GM19043 (cell line): ENCODE data around the gene STXBP5L.
"Not testable (repeated sequence)": the region's sequence is repeated elsewhere in the genome, so short reads cannot be mapped to it uniquely, and the experiment has no call there.

Experiments used
- ATAC-seq: cut with Tn5 transposase; IDR thresholded peaks from one replicate; pipeline ENCODE4 v1.9.1; 2021; ENCODE audit warnings: low read depth; ENCODE audit not compliant: unreplicated experiment

The STXBP5L gene

DNA sequence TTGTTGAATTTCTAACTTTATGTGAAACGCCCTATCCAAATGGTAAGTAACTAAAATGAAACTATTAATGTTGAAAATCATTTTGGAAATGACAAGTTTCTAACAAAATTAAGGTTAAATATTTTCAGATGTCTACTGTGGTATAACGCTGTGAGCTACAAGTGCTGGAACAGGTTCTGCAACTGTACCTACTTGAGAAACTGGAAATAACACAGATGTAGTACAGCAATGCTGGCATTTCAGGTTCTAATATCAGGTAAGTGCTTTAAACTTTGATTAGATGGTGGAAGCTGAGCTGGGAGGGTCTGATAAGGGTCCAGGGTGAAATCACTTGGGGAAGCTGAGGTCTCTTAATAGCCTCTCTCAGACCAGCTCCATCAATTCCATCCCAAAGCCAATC lies 315.1 kb downstream of the STXBP5L start:
- ATAC-seq, result no peak

DNA sequence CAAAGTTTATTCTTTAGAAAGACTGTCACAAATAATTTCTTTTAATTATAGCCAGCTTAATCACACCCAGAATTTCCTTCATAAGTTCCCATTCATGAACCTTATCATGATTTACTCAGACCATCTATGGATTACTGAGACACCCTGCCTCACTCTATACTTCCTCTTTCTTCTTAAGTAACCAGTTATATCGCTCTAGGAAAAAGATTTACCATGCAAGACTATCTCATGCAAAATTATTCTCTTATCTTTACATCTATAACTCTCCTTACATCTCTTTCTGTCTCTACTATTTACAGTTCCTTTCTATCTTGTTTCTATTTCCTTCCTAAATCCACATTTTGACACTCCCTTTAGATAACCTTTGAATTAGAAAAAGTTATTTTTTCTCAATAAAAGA lies 321.0 kb downstream of the STXBP5L start:
- ATAC-seq, result no peak

DNA sequence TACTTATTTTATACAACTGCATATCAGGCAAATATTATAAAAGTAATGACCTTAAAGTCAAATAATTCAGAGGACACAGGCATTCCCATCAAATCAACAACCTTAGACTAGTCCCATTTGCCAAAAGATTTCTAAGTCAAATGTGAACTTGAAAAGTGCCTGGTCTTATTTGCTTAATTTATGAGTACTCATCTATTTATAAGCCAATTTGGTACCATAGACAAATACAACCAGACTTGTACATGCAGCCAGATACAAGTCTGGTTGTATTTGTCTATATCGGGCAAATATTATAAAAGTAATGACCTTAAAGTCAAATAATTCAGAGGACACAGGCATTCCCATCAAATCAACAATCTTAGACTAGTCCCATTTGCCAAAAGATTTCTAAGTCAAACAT lies 322.2 kb downstream of the STXBP5L start:
- ATAC-seq, result not testable (repeated sequence)

DNA sequence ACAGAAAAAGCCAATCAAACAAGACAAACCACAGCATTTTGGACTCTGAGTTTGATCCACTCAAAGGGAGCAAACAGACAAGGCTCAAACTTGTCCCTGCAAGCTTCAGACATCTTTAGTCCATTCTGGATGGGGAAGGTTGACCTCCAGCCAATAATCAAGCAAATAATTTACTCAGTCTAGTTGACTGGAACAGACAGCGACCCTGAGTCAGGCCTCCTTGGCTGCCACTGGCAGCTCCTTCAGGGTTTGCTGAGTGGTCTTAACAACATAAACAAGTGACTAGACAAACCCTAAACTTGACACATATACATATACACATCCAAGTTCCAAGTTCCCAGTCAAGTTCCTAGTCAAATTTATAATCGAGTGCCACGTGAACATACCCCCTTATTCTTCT lies 323.9 kb downstream of the STXBP5L start:
- no peak for ATAC-seq

DNA sequence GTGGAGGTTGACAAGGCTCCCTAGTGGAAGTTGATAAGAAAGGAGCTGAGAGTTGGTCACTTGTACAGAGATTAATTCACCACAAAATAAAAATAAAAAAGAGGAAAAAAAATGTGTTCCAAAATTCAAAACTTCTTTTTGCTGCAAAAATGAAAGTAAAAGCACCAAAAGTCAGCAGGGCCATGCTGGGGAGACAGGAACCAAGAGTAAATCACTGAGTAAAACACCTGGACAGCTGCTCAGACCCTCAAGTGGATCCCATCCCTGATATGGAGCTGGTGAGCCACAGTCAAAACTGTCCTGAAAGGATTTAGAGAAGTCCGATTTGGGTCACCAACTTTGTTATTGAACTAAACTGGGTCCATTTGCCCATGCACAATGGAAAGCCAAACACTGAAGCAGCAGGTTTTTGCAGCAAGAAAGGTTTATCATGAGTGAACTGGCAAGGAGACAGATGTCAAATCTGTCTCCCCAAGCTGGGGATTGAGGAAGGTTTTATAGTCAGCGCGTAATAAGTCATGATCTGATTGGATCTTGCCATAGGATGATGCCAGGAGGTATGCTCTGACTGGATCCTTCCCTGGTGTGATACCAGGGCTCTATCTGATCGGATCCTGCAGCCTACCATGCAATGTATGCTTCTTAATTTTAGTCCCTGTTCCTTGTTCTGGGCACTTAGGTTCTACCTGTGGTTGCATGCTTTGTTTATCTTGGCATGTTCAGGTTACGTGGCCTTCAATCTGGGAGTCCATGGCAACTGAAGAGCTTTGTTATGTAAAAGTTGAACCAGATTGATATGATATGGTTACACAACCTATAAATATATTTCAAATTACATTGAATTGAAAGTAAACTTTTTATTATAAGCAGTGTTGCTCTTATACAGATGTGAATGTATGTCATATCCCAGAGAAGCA lies 324.6 kb downstream of the STXBP5L start:
- ATAC-seq, result no peak

DNA sequence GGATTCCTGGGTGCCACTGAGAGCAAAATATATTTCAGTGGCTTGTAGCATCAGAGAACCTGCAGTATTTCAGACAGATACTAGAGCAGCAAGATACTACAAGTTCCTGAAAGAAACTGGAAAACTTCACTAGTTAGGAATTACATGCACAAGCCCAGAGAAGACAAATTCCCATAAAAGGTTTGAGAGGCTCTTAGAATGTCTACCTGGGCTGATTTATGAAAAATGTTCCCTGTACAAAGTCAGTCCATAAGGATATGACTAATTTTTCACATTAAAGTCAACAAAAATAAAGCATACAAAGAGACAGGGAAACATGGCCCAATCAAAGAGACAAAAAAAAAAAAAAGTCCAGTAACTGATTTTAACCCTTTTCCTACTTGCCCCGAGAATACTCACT lies 335.2 kb downstream of the STXBP5L start:
- ATAC-seq, result no peak

DNA sequence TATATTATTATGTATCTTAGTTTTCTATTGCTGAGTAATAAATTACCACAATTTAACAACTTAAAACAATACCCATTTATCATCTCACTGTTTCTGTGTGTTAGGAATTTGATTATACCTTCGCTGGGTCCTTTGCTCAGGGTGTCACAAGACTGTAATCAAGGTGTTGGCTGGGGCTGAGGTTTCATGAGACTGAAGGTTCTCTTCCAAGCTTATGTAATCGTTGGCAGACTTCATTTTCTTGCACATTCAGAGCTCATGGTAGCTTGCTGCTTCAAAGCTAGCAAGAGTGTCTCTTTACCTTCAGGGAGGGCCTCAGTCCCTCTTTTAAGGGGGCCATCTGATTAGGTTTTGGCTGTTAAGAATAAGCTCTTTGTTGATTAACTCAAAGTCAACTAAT lies 344.7 kb downstream of the STXBP5L start:
- no peak for ATAC-seq

DNA sequence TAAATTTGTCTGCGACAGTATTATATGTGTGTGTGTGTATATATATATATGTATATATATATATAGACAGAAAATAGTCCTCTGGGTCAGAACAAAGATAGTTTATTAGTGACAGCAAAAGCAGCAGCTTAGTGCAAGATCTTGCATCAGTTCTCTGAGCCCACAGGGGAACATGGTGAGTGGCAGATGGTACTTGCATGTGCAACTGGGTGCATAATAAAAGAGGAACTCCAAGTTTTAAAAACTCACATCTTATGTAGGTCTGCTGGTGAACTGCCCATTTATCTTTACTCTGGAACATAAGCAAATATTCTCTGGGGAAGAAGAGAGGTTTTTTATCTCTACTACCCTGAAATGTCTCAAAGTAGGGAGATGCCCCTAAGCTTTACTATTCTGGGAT lies 361.4 kb downstream of the STXBP5L start:
- no peak for ATAC-seq

DNA sequence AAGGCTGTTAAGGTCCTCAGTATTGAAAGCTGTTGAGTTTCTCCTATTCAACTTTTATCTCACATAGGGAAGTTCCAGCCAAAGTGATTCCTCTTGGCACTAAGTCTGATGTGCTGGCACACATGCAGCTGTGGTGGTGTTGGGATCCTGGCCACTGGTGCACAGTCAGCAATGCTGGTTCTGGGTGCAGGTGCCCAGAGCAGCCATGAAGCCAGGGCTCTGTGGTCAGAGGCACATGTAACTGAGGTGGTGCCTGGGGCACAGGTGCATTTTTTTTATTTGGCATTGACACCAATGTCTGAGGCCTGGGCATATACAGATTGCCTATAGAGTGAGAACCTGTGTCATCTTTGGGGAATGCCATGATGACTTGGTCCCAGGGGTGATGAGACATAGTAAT lies 366.4 kb downstream of the STXBP5L start:
- ATAC-seq, result no peak

DNA sequence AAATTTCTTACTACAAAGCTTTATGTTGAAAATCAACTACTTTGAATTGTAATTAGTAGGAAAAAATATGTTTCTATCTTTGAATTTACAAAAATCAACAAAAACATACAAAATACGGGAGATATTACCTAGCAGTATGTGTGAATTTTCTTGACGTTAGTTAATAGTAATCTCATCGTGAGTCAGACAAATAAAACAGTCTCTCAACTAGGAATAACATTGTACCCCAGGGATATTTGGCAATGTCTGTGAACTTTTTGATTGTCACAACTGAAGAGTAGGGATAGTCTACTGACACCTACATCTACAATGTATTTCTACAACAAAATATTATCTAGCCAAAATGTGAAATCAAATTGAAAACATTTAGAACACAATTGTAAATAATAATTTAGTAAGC lies 387.4 kb downstream of the STXBP5L start:
- ATAC-seq, result no peak

DNA sequence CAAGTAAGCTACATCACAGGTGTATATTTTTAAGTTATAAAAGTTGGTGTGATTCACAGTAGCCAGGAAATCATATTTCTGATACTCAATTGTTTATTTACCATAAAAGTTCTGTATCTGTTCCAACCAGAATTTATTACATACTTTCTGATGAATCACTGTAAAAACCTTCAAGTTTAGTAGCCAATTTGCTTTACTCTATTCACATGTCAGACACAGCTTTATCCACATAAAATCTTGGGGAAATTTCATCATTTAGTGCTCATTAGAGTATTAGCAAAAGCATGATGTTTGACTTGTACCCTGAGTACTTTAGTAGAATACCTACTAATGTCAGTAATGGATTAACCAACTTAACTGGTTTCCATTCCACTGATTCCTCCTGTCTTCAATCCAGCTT lies 388.0 kb downstream of the STXBP5L start:
- ATAC-seq, result no peak

DNA sequence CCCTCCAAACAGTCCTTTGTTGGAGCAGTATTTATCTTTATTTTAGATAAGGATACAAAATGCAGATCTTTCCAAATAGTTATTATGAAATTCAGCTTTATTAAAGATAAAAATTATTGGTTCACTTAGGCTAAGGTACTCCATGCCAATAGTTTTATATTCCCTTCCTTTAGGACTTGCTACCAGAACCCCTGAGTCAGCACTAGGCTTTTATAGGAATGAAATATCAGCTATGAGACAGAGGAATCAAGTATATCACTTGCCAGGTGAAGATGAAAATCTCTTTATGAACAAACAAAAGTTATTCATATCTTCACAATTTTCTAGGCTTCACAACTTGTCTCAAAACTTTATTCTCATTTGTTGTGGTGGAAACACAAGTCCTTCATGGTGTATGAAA lies 416.3 kb downstream of the STXBP5L start:
- no peak for ATAC-seq

DNA sequence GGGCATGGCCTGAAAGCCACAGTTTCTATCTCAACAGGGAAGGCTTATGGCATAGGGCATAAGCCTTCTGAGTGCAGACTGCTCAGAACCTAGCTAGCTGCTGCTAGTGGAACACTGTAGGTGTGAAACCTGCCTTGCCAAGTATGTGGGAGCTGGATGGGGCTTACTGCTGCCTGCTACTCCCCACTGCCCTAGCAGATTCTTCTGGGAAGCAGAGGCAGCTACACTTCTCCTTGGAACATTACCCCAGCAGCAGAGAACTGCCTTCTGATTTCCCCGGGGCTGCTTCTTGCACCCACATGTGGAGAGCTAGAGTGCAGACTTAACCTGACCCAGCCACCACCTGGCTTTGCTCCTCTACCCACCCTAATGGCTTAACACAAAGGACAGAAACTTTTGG lies 422.1 kb downstream of the STXBP5L start:
- no peak for ATAC-seq

DNA sequence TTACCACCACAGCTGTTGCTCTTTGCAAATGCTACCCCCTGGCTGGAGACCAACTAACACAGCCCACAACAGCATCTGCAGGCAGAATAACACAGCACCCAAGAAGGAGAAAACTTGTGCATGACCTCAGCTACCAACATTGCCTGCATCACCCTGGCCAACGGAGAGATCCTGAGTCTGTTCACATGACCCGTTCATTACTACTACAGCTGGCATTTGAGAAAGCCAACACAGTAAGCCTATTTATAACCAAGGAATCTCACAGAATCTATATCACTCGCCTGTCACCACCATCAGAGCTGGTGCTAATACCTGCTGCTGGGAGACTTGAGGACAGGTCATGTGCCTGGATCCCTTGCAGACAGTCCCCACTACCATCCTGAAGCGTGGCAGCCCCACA lies 422.6 kb downstream of the STXBP5L start:
- no peak for ATAC-seq

DNA sequence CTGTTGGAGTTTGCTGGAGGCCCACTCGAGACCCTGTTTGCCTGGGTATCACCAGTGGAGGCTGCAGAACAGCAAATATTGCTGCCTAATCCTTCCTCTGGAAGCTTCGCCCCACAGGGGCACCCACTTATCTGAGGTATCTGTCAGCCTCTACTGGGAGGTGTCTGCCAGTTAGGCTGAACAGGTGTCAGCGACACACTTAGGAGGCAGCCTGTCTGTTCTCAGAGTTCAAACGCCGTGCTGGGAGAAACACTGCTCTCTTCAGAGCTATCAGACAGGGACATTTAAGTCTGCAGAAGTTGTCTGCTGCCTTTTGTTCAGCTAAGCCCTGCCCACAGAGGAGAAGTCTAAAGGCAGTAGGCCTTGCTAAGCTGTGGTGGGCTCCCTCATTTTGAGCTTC lies 448.0 kb downstream of the STXBP5L start:
- not testable (repeated sequence) for ATAC-seq

DNA sequence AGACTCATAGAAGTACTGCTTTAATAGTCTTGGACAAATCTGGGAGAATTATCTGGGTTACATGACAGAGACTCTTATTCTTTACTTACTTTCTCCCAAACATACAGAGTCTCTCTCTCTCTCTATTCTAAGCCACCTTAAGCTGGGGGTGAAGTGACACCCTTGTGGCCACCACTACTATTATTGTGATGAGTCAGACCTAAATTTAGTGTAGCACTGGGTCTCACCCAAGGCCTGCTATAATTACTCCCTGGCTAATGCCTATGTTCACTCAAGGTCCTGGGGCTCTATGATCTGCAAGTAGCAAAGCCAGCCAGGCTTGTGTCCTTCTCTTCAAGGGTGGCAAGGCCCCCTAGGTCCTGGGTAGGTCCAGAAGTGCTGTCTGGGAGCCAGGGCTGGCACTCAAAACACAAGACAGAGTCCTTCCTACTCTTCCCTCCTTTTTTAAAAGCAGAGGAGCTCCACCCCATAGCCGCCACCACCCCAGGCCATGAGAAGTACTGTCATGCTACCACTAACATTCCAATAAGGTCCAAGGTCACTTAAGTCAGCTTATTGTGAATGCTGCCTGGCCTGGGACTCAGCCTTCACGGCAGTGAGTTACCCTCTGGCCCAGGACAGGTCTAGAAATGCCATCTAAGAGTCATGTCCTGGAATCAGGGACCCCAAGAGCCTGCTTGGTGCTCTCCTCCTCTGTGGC lies 454.2 kb downstream of the STXBP5L start:
- no peak for ATAC-seq

DNA sequence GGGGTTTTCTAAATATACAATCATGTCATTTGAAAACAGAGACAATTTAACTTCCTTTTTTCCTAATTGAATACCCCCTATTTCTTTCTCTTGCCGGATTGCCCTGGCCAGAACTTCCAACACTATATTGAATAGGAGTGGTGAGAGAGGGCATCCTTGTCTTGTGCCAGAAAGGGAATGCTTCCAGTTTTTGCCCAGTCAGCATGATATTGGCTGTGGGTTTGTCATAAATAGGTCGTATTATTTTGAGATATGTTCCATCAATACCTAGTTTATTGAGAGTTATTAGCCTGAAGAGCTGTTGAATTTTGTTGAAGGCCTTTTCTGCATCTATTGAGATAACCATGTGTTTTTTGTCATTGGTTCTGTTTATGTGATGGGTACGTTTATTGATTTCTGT lies 480.3 kb downstream of the STXBP5L start:
- ATAC-seq, result not testable (repeated sequence)

DNA sequence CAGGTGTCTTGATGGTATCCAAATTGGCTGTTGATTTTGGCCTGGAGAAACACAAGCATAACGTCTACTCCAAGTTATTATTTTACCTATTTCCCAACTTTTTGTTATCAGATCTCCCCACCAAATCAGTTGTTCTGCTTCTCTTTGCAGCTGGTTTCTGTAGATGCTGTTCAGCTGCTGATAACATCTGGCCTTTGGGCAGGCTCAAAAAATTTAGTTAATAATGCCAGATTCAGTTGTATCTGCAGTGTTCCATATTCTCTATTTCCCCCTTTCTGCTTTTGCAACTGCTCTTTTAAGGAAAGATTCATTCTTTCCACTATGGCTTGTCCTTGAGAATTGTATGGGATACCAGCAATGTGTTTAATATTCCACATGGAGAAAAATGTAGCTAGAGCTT lies 488.0 kb downstream of the STXBP5L start:
- not testable (repeated sequence) for ATAC-seq

DNA sequence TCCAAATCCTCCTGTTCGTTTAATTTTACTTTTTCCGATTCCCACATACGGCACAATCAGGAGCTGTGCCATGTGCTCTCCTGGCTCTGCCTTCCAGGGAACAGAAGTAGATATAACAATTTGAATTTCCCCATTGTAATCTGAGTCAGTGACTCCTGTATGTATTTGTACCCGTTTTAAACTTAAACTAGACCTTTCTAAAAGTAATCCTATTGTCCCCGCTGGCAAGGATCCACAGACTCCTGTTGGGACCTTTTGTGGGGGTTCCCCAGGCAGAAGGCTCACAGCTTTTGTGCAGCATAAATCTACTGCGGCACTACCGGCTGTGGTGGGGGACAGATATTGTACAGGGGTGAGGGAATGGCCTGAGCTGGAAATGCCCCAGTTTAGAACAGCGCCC lies 490.0 kb downstream of the STXBP5L start:
- ATAC-seq, result not testable (repeated sequence)

DNA sequence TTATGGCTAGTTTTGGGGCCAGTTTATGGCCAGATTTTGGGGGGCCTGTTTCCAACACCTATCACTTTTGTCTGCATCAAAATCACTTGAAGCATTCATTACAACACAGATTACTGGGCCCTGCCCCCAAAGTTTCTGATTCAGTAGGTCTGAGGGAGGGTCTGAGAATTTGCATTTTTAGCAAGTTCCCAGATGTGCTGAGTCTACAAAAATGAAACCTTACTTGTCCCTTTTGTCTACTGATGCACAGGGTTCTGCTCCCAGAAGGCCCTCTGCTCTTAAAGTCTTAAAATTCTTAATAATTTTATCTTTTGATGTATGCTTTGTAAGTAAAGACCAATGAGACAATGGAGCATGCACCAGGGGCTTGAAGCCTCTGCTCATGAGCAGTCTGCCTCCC lies 491.8 kb downstream of the STXBP5L start:
- ATAC-seq, result no peak

DNA sequence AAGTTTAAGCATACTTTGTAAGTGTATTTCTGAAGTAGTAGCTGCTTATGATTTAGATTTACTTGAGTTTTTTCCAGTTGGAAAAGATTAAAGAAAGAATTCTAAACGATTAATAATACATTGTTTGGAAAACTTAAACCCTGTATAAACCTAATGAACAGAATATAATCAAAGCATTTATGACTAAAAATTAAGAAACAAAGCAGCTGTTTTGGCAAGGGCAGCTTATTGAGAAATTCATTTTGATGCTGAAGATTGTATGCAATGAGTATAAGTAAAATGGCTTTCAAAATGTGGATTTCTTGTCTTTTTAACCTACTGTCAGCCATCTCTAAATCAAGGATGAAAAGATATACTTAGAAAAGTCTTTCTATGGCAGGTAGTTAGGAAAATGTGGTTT lies 497.6 kb downstream of the STXBP5L start:
- no peak for ATAC-seq

DNA sequence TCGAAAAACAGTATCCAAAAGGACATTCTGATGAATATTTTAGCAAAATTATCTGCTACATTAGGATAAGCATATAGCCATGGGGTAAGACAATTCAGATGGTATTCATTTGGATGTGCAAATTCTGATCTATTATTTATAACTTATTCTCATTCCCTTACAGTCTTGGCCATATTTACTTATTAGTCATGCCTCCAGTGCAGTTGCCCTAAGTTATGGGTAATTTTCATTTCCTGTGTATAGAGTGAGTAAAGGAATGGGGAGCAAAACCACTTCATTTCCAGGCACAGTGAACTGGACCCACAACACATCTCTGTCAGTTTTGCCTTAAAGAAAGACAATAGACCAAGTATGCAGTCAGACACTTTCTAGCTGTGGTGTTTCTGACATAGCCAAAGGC lies 503.5 kb downstream of the STXBP5L start:
- ATAC-seq, result no peak
